HCT116 (cell line): ENCODE results near the gene TRIM26. TPM values are rescaled to one million over a fixed set of nuclear protein-coding genes. Genes with fewer than 3 reads are reported as not detected.

ENCODE experiments used
- ATAC-seq: fragments of 200-7000 bp; cut with Tn5 transposase; 2 replicates; pipeline ENCODE4 v1.9.1; 2020; ENCODE audit warnings: mild to moderate bottlenecking, moderate library complexity
- BruUV-seq: library from RNA; stranded (reverse); fragments of 400-500 nt; replicated peaks from 2 replicates; lab custom pipeline; 2021; lab: Mats Ljungman, UMichigan
- CTCF ChIA-PET: fragments of 300-600 bp; sonication (Branson Sonifier 250); formaldehyde crosslinking; loops from one replicate; lab custom pipeline; 2021; ENCODE audit warnings: antibody characterized with exemption; lab: Charles Lee
- POLR2A ChIA-PET: fragments of 300-600, 350-600 bp; sonication (Branson Sonifier 250); formaldehyde crosslinking; loops from one replicate; lab custom pipeline; 2021; ENCODE audit warnings: antibody characterized with exemption; lab: Charles Lee
- RAD21 ChIA-PET, 2 experiments: fragments of 300-600 bp; sonication (Branson Sonifier 250); formaldehyde crosslinking; loops; one replicate each; lab custom pipeline; 2023; ENCODE audit warnings: low total read pairs in 2 of 2; ENCODE audit not compliant: uncharacterized antibody in 2 of 2, unreplicated experiment in 2 of 2, low non-redundant PET in 1 of 2; lab: Charles Lee
- DNase-seq: peaks from one replicate; pipeline ENCODE4 v3.0.0-alpha.2; 2010; ENCODE audit warnings: low read depth, low spot score
- H2AFZ ChIP-seq: fragments of 200-600 bp; shearing (Covaris generic), sonication (generic); 2 replicates; pipeline ENCODE4 v1.6.1; 2017; ENCODE audit warnings: low read depth, mixed run types, mixed read lengths, antibody characterized with exemption, low read length; ENCODE audit not compliant: poor library complexity, severe bottlenecking
- H3K27ac ChIP-seq: 2 replicates; pipeline ENCODE4 v1.5.1; 2012; ENCODE audit warnings: low read depth, low read length
- H3K27me3 ChIP-seq: fragments of 200-600 bp; sonication (generic); 2 replicates; pipeline ENCODE4 v1.6.1; 2016; ENCODE audit warnings: mixed run types, low read length, mixed read lengths; ENCODE audit not compliant: insufficient read depth
- H3K36me3 ChIP-seq, 2 experiments: fragments of 200-500 bp in 1 of 2; fragments of 200-600 bp in 1 of 2; sonication (Bioruptor generic) in 1 of 2; sonication (generic) in 1 of 2; 2 replicates each; pipeline versions ENCODE4 v1.5.1 to v1.6.1; 2014 to 2016; ENCODE audit warnings: low read length in 2 of 2, inconsistent platforms in 1 of 2, mixed read lengths in 1 of 2, mixed run types in 1 of 2; ENCODE audit not compliant: insufficient read depth in 2 of 2, control insufficient read depth in 1 of 2
- H3K4me1 ChIP-seq, 2 experiments: fragments of 200-600 bp in 1 of 2; sonication (generic) in 1 of 2; 2 replicates each; pipeline versions ENCODE4 v1.5.1 to v1.6.1; 2012 to 2017; ENCODE audit warnings: low read length in 2 of 2, inconsistent platforms in 1 of 2, mild to moderate bottlenecking in 1 of 2, mixed read lengths in 1 of 2, mixed run types in 1 of 2, moderate library complexity in 1 of 2; ENCODE audit not compliant: insufficient read depth in 2 of 2, control insufficient read depth in 1 of 2
- H3K4me2 ChIP-seq: fragments of 200-600 bp; sonication (generic); 2 replicates; pipeline ENCODE4 v1.6.1; 2017; ENCODE audit warnings: mixed run types, low read length, mixed read lengths
- H3K4me3 ChIP-seq, 2 experiments: fragments of 200-600 bp in 1 of 2; sonication (generic) in 1 of 2; replicated peaks in 1 of 2; 2 replicates each; pipeline ENCODE4 v1.5.1; 2011 to 2016; ENCODE audit warnings: low read length in 2 of 2, control low read depth in 1 of 2, low read depth in 1 of 2, mild to moderate bottlenecking in 1 of 2, mixed read lengths in 1 of 2, mixed run types in 1 of 2
- H3K79me2 ChIP-seq: fragments of 200-600 bp; sonication (generic); 2 replicates; pipeline ENCODE4 v1.6.1; 2017; ENCODE audit warnings: mild to moderate bottlenecking, mixed run types, low read length, moderate library complexity, mixed read lengths; ENCODE audit not compliant: insufficient read depth
- H3K9ac ChIP-seq: fragments of 200-600 bp; sonication (generic); 2 replicates; pipeline ENCODE4 v1.6.1; 2016; ENCODE audit warnings: low read length, mixed read lengths
- H3K9me2 ChIP-seq: fragments of 200-600 bp; sonication (generic), shearing (Covaris generic); 2 replicates; pipeline ENCODE4 v1.6.1; 2017; ENCODE audit warnings: mixed run types, mild to moderate bottlenecking, moderate library complexity; ENCODE audit not compliant: insufficient read depth
- H3K9me3 ChIP-seq, 2 experiments: fragments of 200-500 bp in 1 of 2; fragments of 200-600 bp in 1 of 2; sonication (Bioruptor generic) in 1 of 2; sonication (generic) in 1 of 2; 2 replicates each; pipeline ENCODE4 v1.6.1; 2014 to 2017; ENCODE audit warnings: low read length in 2 of 2, mixed read lengths in 2 of 2, inconsistent platforms in 1 of 2, low read depth in 1 of 2, mild to moderate bottlenecking in 1 of 2, mixed run types in 1 of 2, moderate library complexity in 1 of 2; ENCODE audit not compliant: control insufficient read depth in 1 of 2, insufficient read depth in 1 of 2
- H4K20me1 ChIP-seq: fragments of 200-600 bp; sonication (generic), shearing (Covaris generic); 2 replicates; pipeline ENCODE4 v1.6.1; 2017; ENCODE audit warnings: mixed run types, mild to moderate bottlenecking, moderate library complexity; ENCODE audit not compliant: insufficient read depth
- CBX3 ChIP-seq: IDR thresholded peaks from 2 replicates; pipeline ENCODE4 v1.6.1; 2012; ENCODE audit warnings: low read depth
- ELF1 ChIP-seq: IDR thresholded peaks from 2 replicates; pipeline ENCODE4 v1.6.1; 2012; ENCODE audit warnings: low read depth, borderline replicate concordance
- EZH2phosphoT487 ChIP-seq: fragments of 200-600 bp; IDR thresholded peaks from 2 replicates; pipeline ENCODE4 v1.6.1; 2018; ENCODE audit warnings: antibody characterized with exemption, borderline replicate concordance
- JUND ChIP-seq: IDR thresholded peaks from 2 replicates; pipeline ENCODE4 v1.6.1; 2012
- RAD21 ChIP-seq: IDR thresholded peaks from 2 replicates; pipeline ENCODE4 v1.6.1; 2012; ENCODE audit warnings: low read depth, mild to moderate bottlenecking
- SP1 ChIP-seq: IDR thresholded peaks from 2 replicates; pipeline ENCODE4 v1.6.1; 2012; ENCODE audit warnings: low read depth
- SRF ChIP-seq: IDR thresholded peaks from 2 replicates; pipeline ENCODE4 v1.6.1; 2012; ENCODE audit warnings: low read depth
- intact Hi-C: fragments of 100-400 bp; cut with micrococcal nuclease; formaldehyde crosslinking; loops from 2 replicates; pipeline ENCODE4 v1.10.0; 2022
- total RNA-seq: library from RNA; stranded (reverse); gene quantifications from one replicate; pipeline ENCODE4 v1.2.1, GENCODE V29; 2021; ENCODE audit not compliant: unreplicated experiment
- TF ChIP-seq, protein P1 (sequence below): IDR thresholded peaks from 2 replicates; pipeline ENCODE4 v1.6.1; 2011; ENCODE audit warnings: mild to moderate bottlenecking, low read length, moderate library complexity; ENCODE audit not compliant: insufficient replicate concordance; ENCODE audit errors: extremely low read depth

Gene TRIM26
- total RNA-seq, 1 experiment from 2014 or later, result 32.2 TPM

DNA sequence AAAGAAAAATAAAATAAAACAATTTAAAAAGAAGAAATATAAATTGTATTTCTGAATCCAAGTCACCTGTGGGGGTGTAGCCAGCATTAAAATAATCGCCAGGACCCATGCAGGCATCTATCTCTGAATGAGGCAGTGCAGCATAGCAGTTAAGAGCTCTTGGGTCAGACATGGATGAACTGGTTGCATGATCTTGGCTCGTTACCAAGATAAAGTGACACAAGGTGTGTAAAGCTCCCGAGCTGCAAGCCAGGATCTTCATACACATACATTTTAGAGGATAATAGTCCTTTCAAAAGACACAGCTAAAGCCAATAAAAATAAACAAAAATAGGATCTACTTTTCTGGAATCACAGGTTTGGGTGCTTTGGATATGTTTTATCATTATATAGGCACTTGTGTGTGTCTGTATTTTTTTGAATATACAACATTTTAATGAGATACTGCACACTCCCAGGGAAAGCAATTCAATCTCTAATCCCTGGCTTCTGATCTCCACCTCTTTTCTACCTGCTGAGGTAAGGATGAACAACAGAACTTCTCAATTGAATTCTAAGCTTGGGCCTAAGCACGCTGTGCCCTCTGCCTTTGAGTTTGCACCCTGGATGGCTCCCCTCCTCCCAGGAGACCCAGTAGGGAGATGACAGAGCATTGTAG is 61.1 kb downstream of the TRIM26 start:
- Histone ChIP-seq H3K36me3 (no peaks in the 10 kb centered on the region), H3K27me3 (no peaks in the 10 kb centered on the region), H3K9me3 (no peaks in the 10 kb centered on the region), H2AFZ (no peak overlapping the region), H3K4me1 (peaks cover 27 to 31% of the 10 kb centered on the region in 2 experiments), H3K4me2 (no peak overlapping the region), H3K79me2 (no peaks in the 10 kb centered on the region), H3K27ac (no peak overlapping the region), H3K9me2 (no peaks in the 10 kb centered on the region), H4K20me1 (no peaks in the 10 kb centered on the region), H3K4me3 (no peak overlapping the region)
- DNase-seq, result no peak
- no TSS peak for BruUV-seq
- intact Hi-C loops, result no loop called here
- ChIA-PET CTCF (interaction anchor here (1.0 kb wide), 1 partner anchor 21 kb away, joined by 3 read pairs; no protein-coding TSS in a partner anchor), POLR2A (no interaction called here)
- no peak for TF ChIP-seq CBX3
- no peak for TF ChIP-seq RAD21
- TF ChIP-seq SRF, result no peak
- TF ChIP-seq EZH2phosphoT487, result no peak
- no peak for TF ChIP-seq SP1
- no peak for TF ChIP-seq JUND
- no peak for TF ChIP-seq ELF1
- TF ChIP-seq, protein P1, sequence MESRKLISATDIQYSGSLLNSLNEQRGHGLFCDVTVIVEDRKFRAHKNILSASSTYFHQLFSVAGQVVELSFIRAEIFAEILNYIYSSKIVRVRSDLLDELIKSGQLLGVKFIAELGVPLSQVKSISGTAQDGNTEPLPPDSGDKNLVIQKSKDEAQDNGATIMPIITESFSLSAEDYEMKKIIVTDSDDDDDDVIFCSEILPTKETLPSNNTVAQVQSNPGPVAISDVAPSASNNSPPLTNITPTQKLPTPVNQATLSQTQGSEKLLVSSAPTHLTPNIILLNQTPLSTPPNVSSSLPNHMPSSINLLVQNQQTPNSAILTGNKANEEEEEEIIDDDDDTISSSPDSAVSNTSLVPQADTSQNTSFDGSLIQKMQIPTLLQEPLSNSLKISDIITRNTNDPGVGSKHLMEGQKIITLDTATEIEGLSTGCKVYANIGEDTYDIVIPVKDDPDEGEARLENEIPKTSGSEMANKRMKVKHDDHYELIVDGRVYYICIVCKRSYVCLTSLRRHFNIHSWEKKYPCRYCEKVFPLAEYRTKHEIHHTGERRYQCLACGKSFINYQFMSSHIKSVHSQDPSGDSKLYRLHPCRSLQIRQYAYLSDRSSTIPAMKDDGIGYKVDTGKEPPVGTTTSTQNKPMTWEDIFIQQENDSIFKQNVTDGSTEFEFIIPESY, result no peak
- TF ChIP-seq, all 23 proteins: peak for 0
- no peak overlapping the region for H3K9ac ChIP-seq
- RAD21 ChIA-PET, result no interaction called here
- ATAC-seq, result no peak
